ENCODE results near the gene TNS2. TPM values are rescaled to one million over a fixed set of nuclear protein-coding genes. Genes with fewer than 3 reads are reported as not detected.

TNS2 gene
- total and polyA plus RNA-seq, 2 of the 13 experiments (the other 11 are each of a cell fraction or from before 2014, with no cell fraction given) = 8.9 to 20.4 TPM

DNA sequence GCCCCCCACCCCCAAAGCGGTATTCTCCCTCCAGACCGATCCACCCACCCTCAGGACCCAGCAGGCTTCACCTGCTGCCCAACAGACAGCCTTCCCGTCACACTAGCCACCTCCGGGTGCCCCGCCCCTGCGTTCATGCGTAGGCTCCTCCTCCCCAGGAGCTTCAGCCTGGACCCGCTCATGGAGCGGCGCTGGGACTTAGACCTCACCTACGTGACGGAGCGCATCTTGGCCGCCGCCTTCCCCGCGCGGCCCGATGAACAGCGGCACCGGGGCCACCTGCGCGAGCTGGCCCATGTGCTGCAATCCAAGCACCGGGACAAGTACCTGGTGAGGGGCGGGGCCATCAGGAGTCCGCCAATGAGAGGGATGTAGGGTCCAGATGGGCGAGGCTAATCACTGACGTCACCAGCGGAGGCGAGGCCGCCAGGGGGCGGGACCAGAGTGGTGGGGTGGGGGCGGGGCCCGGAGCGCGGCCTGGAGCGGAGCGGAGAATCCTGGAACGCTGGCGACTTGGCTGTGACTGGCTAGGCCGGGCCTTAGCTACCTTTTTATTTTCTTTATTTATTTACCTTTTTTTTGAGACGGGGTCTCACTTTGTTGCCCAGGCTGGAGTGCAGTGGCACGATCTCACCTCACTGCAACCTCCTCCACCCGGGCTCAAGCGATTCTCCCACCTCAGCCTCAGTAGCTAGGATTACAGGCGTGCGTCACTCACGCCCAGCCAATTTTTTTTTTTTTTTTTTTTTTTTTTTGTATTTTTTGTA lies 4.4 kb downstream of the TNS2 start (continued):
- TF ChIP-seq TERF1 (CRISPR knock-in tag; IDR thresholded peaks at IDR 0.05) = no peak
- no peak for TF ChIP-seq PCBP2 (optimal IDR thresholded peaks at IDR 0.05; ENCODE audit: low read depth, low read length, poor library complexity, severe bottlenecking)
- no peak for TF ChIP-seq ZSCAN12 (CRISPR knock-in tag; IDR thresholded peaks at IDR 0.05)
- TF ChIP-seq, protein P1, sequence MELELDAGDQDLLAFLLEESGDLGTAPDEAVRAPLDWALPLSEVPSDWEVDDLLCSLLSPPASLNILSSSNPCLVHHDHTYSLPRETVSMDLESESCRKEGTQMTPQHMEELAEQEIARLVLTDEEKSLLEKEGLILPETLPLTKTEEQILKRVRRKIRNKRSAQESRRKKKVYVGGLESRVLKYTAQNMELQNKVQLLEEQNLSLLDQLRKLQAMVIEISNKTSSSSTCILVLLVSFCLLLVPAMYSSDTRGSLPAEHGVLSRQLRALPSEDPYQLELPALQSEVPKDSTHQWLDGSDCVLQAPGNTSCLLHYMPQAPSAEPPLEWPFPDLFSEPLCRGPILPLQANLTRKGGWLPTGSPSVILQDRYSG (CRISPR knock-in tag; IDR thresholded peaks at IDR 0.05) = no peak
- TF ChIP-seq MAFK (conservative IDR thresholded peaks at IDR 0.05 in 1 of 2, IDR thresholded peaks at IDR 0.05 in 1 of 2; ENCODE audit: low read length in 2 of 2) = no peak
- TF ChIP-seq TEAD2 (CRISPR knock-in tag; IDR thresholded peaks at IDR 0.05) = no peak
- TF ChIP-seq, protein P2, sequence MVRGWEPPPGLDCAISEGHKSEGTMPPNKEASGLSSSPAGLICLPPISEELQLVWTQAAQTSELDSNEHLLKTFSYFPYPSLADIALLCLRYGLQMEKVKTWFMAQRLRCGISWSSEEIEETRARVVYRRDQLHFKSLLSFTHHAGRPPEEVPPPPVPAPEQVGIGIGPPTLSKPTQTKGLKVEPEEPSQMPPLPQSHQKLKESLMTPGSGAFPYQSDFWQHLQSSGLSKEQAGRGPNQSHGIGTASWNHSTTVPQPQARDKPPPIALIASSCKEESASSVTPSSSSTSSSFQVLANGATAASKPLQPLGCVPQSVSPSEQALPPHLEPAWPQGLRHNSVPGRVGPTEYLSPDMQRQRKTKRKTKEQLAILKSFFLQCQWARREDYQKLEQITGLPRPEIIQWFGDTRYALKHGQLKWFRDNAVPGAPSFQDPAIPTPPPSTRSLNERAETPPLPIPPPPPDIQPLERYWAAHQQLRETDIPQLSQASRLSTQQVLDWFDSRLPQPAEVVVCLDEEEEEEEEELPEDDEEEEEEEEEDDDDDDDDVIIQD (CRISPR knock-in tag; IDR thresholded peaks at IDR 0.05; ENCODE audit: low read depth) = no peak
- peak in 1 of 2 experiments; percentile 44; a peak in 1 of 4 replicates for TF ChIP-seq POLR2A (IDR thresholded peaks at IDR 0.05; ENCODE audit: insufficient read depth in 1 of 2, low read depth in 2 of 2, low read length in 2 of 2)
- no peak for TF ChIP-seq ZNF775 (CRISPR knock-in tag; IDR thresholded peaks at IDR 0.05; ENCODE audit: borderline replicate concordance)
- 0 out of 2 replicates have a peak, but pooled peaks have one; percentile 42 for TF ChIP-seq HNF1B (CRISPR knock-in tag; IDR thresholded peaks at IDR 0.05)
- no peak for TF ChIP-seq RARG (CRISPR knock-in tag; IDR thresholded peaks at IDR 0.05; ENCODE audit: low read depth)
- TF ChIP-seq, protein P3, sequence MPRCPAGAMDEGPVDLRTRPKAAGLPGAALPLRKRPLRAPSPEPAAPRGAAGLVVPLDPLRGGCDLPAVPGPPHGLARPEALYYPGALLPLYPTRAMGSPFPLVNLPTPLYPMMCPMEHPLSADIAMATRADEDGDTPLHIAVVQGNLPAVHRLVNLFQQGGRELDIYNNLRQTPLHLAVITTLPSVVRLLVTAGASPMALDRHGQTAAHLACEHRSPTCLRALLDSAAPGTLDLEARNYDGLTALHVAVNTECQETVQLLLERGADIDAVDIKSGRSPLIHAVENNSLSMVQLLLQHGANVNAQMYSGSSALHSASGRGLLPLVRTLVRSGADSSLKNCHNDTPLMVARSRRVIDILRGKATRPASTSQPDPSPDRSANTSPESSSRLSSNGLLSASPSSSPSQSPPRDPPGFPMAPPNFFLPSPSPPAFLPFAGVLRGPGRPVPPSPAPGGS (CRISPR knock-in tag; IDR thresholded peaks at IDR 0.05) = no peak
- TF ChIP-seq KDM6A (CRISPR knock-in tag; IDR thresholded peaks at IDR 0.05; ENCODE audit: low read depth) = no peak
- TF ChIP-seq ZNF572 (CRISPR knock-in tag; IDR thresholded peaks at IDR 0.05) = no peak
- TF ChIP-seq, protein P4, sequence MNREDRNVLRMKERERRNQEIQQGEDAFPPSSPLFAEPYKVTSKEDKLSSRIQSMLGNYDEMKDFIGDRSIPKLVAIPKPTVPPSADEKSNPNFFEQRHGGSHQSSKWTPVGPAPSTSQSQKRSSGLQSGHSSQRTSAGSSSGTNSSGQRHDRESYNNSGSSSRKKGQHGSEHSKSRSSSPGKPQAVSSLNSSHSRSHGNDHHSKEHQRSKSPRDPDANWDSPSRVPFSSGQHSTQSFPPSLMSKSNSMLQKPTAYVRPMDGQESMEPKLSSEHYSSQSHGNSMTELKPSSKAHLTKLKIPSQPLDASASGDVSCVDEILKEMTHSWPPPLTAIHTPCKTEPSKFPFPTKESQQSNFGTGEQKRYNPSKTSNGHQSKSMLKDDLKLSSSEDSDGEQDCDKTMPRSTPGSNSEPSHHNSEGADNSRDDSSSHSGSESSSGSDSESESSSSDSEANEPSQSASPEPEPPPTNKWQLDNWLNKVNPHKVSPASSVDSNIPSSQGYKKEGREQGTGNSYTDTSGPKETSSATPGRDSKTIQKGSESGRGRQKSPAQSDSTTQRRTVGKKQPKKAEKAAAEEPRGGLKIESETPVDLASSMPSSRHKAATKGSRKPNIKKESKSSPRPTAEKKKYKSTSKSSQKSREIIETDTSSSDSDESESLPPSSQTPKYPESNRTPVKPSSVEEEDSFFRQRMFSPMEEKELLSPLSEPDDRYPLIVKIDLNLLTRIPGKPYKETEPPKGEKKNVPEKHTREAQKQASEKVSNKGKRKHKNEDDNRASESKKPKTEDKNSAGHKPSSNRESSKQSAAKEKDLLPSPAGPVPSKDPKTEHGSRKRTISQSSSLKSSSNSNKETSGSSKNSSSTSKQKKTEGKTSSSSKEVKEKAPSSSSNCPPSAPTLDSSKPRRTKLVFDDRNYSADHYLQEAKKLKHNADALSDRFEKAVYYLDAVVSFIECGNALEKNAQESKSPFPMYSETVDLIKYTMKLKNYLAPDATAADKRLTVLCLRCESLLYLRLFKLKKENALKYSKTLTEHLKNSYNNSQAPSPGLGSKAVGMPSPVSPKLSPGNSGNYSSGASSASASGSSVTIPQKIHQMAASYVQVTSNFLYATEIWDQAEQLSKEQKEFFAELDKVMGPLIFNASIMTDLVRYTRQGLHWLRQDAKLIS (CRISPR knock-in tag; IDR thresholded peaks at IDR 0.05) = no peak
- no peak for TF ChIP-seq ZNF10 (CRISPR knock-in tag; IDR thresholded peaks at IDR 0.05; ENCODE audit: borderline replicate concordance, low read depth)
- TF ChIP-seq YEATS4 (CRISPR knock-in tag; IDR thresholded peaks at IDR 0.05; ENCODE audit: borderline replicate concordance) = peak; percentile 79
- TF ChIP-seq TBL1XR1 (IDR thresholded peaks at IDR 0.05; ENCODE audit: borderline replicate concordance, low read length, partially characterized antibody) = no peak
- no peak for TF ChIP-seq ZNF543 (CRISPR knock-in tag; IDR thresholded peaks at IDR 0.05)

All from HepG2 (cell line).